ENCODE data around the gene ARHGAP4. TPM values are rescaled to one million over a fixed set of nuclear protein-coding genes. Genes with fewer than 3 reads are reported as not detected.

Gene ARHGAP4
- total RNA-seq, 4 donors from 2014 or later: 2.6 to 10.7 (median 4.4) TPM

DNA sequence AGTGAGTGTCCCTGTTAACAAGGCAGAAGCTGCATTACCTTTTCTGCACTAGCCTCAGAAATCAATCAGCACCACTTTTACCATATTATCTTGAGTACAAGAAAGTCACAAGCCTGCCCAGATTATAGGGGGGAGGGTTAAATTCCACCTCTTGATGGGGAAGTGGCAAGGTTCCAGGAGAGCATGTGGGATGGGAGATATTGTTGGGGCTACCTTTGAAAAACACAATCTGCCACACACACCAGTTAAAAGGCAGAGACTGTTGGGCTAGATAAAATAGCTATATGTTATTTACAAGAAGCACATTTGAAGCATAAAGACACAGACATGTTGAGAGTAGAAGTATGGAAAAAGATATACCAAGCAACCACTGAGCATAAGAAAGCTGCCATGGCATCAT is 28.2 kb downstream of the ARHGAP4 start:
- intact Hi-C loops (cut with DNase I; ENCODE audit: low total_unique reads): no loop called here
- Histone ChIP-seq H3K36me3 (no peaks in the 10 kb centered on the region), H3K27me3 (peaks cover 0 to 6% (median 0%) of the 10 kb centered on the region in 3 donors), H3K4me1 (peaks cover 0 to 9% of the 10 kb centered on the region in 2 donors), H3K27ac (no peak overlapping the region), H3K9me3 (no peaks in the 10 kb centered on the region), H3K4me3 (no peak overlapping the region)
- in situ Hi-C loops (cut with MboI; ENCODE audit: low sequenced_read_pairs in 4 of 4): no loop called here
- DNase-seq: no peak
- ATAC-seq: no peak
- TF ChIP-seq, protein P1, sequence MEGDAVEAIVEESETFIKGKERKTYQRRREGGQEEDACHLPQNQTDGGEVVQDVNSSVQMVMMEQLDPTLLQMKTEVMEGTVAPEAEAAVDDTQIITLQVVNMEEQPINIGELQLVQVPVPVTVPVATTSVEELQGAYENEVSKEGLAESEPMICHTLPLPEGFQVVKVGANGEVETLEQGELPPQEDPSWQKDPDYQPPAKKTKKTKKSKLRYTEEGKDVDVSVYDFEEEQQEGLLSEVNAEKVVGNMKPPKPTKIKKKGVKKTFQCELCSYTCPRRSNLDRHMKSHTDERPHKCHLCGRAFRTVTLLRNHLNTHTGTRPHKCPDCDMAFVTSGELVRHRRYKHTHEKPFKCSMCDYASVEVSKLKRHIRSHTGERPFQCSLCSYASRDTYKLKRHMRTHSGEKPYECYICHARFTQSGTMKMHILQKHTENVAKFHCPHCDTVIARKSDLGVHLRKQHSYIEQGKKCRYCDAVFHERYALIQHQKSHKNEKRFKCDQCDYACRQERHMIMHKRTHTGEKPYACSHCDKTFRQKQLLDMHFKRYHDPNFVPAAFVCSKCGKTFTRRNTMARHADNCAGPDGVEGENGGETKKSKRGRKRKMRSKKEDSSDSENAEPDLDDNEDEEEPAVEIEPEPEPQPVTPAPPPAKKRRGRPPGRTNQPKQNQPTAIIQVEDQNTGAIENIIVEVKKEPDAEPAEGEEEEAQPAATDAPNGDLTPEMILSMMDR (IDR thresholded peaks at IDR 0.05 in 4 of 5, conservative IDR thresholded peaks at IDR 0.05 in 1 of 5): no peak

DNA sequence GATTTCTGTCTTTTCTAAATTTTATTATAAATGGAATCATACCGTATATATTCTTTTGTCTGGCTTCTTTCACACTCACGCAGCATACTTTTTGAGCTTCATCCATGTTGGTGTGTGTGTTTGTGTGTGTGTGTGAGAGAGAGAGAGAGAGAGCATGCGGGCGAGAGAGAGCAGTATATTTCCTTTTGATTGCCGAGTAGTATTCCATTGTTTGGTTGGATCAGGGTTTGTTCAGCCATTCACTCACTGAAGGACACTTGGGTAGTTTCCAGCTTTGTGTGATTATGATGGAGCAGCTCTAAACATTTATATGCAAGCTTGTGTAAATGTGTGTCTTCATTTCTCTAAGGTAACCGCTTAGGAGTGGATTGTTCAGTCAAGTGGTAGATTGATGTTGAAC is 36.9 kb downstream of the ARHGAP4 start:
- H3K4me1 ChIP-seq: no peaks in the 10 kb centered on the region
- no peak overlapping the region for H3K4me3 ChIP-seq
- H3K27ac ChIP-seq: no peak overlapping the region
- intact Hi-C loops (cut with DNase I; ENCODE audit: low total_unique reads): no loop called here
- in situ Hi-C loops (cut with MboI; ENCODE audit: low sequenced_read_pairs in 4 of 4): no loop called here
- no peak for ATAC-seq
- DNase-seq: no peak
- no peaks in the 10 kb centered on the region for H3K9me3 ChIP-seq
- no peaks in the 10 kb centered on the region for H3K36me3 ChIP-seq
- peaks cover 8 to 36% (median 28%) of the 10 kb centered on the region in 3 donors for H3K27me3 ChIP-seq
- TF ChIP-seq, protein P1 (IDR thresholded peaks at IDR 0.05 in 4 of 5, conservative IDR thresholded peaks at IDR 0.05 in 1 of 5): no peak
- no peak for TF ChIP-seq POLR2A (IDR thresholded peaks at IDR 0.05)

DNA sequence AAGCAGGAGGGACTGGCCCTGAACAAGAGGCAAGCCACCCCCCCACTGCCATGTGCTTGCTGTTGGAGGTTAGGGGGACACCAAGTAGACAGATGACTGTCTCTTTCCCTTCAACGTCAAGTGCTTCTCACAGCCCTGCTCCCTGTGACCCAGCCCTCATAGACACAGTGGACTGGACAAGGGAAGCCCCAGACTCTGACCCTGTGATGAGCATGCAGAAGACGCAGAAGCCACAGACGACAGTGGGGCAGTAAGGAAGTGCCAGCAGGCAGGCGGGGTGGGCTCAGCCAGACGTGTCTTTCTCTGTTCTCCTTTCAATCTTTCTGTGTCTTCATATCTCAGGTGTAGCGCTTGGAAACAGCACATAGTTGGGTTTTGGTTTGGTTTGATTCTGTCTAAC is 37.7 kb downstream of the ARHGAP4 start:
- H3K27ac ChIP-seq: no peak overlapping the region
- peaks cover 10 to 37% (median 36%) of the 10 kb centered on the region in 3 donors for H3K27me3 ChIP-seq
- H3K9me3 ChIP-seq: no peaks in the 10 kb centered on the region
- no peak overlapping the region for H3K4me3 ChIP-seq
- H3K4me1 ChIP-seq: no peaks in the 10 kb centered on the region
- DNase-seq: no peak
- intact Hi-C loops (cut with DNase I; ENCODE audit: low total_unique reads) (no loop called here), in situ Hi-C loops (cut with MboI; ENCODE audit: low sequenced_read_pairs in 4 of 4) (no loop called here)
- ATAC-seq: no peak
- TF ChIP-seq POLR2A (IDR thresholded peaks at IDR 0.05): no peak
- TF ChIP-seq, protein P1 (IDR thresholded peaks at IDR 0.05 in 4 of 5, conservative IDR thresholded peaks at IDR 0.05 in 1 of 5): no peak
- H3K36me3 ChIP-seq: no peaks in the 10 kb centered on the region

DNA sequence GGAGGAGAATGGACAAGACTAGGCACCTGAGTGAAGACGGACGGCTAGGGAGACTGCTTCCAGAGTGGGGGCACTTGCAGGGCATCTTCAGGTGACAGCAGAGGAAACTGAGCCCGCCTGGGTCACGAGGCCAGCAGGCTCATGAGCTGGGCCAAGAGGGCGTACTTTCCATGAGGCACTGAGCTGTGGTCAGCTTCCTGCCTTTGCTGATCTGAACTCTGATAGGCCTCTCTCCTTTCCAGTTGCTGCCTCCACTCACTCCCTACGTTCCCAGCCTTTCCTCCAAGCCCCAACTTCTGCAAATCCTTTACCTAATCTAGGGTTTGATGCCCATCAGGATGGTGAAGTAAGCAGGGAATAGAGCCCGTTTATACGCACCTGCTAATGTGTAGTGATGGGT is 38.7 kb downstream of the ARHGAP4 start:
- Histone ChIP-seq H3K27ac (no peak overlapping the region), H3K9me3 (no peaks in the 10 kb centered on the region), H3K4me3 (no peak overlapping the region), H3K4me1 (no peaks in the 10 kb centered on the region), H3K27me3 (peaks cover 10 to 46% (median 42%) of the 10 kb centered on the region in 3 donors), H3K36me3 (no peaks in the 10 kb centered on the region)
- no peak for TF ChIP-seq POLR2A (IDR thresholded peaks at IDR 0.05)
- TF ChIP-seq, protein P1 (IDR thresholded peaks at IDR 0.05 in 4 of 5, conservative IDR thresholded peaks at IDR 0.05 in 1 of 5): no peak
- DNase-seq: no peak
- in situ Hi-C loops (cut with MboI; ENCODE audit: low sequenced_read_pairs in 4 of 4) (no loop called here), intact Hi-C loops (cut with DNase I; ENCODE audit: low total_unique reads) (no loop called here)
- no peak for ATAC-seq

DNA sequence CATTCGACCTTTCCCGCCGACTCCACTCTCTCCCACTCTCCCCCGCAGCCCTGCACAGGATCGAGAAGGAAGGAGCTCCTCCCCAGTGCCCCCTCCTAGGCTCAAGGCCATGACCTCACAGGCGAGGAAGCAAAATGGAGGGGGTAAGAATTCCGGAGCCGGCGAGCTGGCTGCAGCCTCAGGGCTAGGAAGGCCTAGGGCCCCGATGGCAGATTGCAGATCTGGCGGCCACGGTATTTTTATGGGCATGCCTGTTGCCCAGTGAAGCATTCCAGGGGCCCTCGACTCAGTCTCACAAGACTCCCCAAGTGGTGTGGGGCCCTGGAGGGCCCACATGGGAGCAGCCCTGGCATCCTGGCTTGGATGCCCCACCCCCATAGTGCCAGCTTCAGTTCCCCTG is 39.1 kb downstream of the ARHGAP4 start:
- no peak overlapping the region for H3K27ac ChIP-seq
- no peak for DNase-seq
- TF ChIP-seq, protein P1 (IDR thresholded peaks at IDR 0.05 in 4 of 5, conservative IDR thresholded peaks at IDR 0.05 in 1 of 5): no peak
- no peak for TF ChIP-seq POLR2A (IDR thresholded peaks at IDR 0.05)
- no peaks in the 10 kb centered on the region for H3K4me1 ChIP-seq
- H3K4me3 ChIP-seq: no peak overlapping the region
- no peaks in the 10 kb centered on the region for H3K9me3 ChIP-seq
- in situ Hi-C loops (cut with MboI; ENCODE audit: low sequenced_read_pairs in 4 of 4) (no loop called here), intact Hi-C loops (cut with DNase I; ENCODE audit: low total_unique reads) (no loop called here)
- no peaks in the 10 kb centered on the region for H3K36me3 ChIP-seq
- ATAC-seq: no peak
- peaks cover 10 to 50% (median 43%) of the 10 kb centered on the region in 3 donors for H3K27me3 ChIP-seq
